Endothelial cell of umbilical vein (primary cell): ENCODE measurements around the gene SFMBT2. TPM values are rescaled to one million over a fixed set of nuclear protein-coding genes. Genes with fewer than 3 reads are reported as not detected.

ENCODE experiments used
- BruUV-seq: library from RNA; stranded (reverse); fragments of 400-500 nt; replicated peaks from 2 replicates; lab custom pipeline; 2021; lab: Mats Ljungman, UMichigan
- CTCF ChIA-PET: fragments of 300-600, 350-600 bp; sonication (Branson Sonifier 250); formaldehyde crosslinking; loops from one replicate; lab custom pipeline; 2021; ENCODE audit warnings: antibody characterized with exemption, inconsistent platforms; lab: Charles Lee
- POLR2A ChIA-PET: fragments of 300-600, 350-600 bp; sonication (Branson Sonifier 250); formaldehyde crosslinking; loops from one replicate; lab custom pipeline; 2021; ENCODE audit warnings: antibody characterized with exemption, inconsistent platforms; lab: Charles Lee
- DNase-seq: peaks from one replicate; pipeline ENCODE4 v3.0.0-alpha.2; 2011; ENCODE audit warnings: low read depth, low spot score
- FAIRE-seq: peaks from 2 replicates; lab custom pipeline; 2011; peaks lifted over from hg19 to GRCh38; lab: Jason Lieb, UNC
- H2AFZ ChIP-seq: 2 replicates; pipeline ENCODE4 v1.6.0; 2012; ENCODE audit warnings: low read depth, low read length, control low read depth, inconsistent platforms
- H3K27ac ChIP-seq: 2 replicates; pipeline ENCODE4 v1.5.1; 2011; ENCODE audit warnings: low read depth, mild to moderate bottlenecking, control low read depth, low read length, moderate library complexity; ENCODE audit not compliant: insufficient read depth
- H3K27me3 ChIP-seq, 2 experiments: 2 replicates each; pipeline versions ENCODE4 v1.6.0 to v1.6.1; 2011; ENCODE audit warnings: low read length in 2 of 2, mixed read lengths in 1 of 2; ENCODE audit not compliant: control insufficient read depth in 2 of 2, insufficient read depth in 2 of 2
- H3K36me3 ChIP-seq, 2 experiments: 2 replicates in 1 of 2; 3 replicates in 1 of 2; pipeline ENCODE4 v1.5.1; 2011; ENCODE audit warnings: low read length in 2 of 2, mild to moderate bottlenecking in 1 of 2, moderate library complexity in 1 of 2; ENCODE audit not compliant: control insufficient read depth in 2 of 2, insufficient read depth in 2 of 2; ENCODE audit errors: extremely low read depth in 1 of 2
- H3K4me1 ChIP-seq: 3 replicates; pipeline ENCODE4 v1.5.1; 2011; ENCODE audit warnings: mild to moderate bottlenecking, low read length; ENCODE audit not compliant: control insufficient read depth, insufficient read depth; ENCODE audit errors: extremely low read depth
- H3K4me2 ChIP-seq: 2 replicates; pipeline ENCODE4 v1.6.1; 2011; ENCODE audit warnings: low read length, control low read depth, mixed read lengths; ENCODE audit not compliant: insufficient read depth
- H3K4me3 ChIP-seq, 3 experiments: fragments of 200-600 bp in 1 of 3; sonication (generic), shearing (Covaris generic) in 1 of 3; replicated peaks in 1 of 3; 2 replicates each; pipeline ENCODE4 v1.5.1; 2011 to 2016; ENCODE audit warnings: control low read depth in 3 of 3, low read length in 3 of 3, mild to moderate bottlenecking in 2 of 3, inconsistent platforms in 1 of 3, low read depth in 1 of 3, moderate library complexity in 1 of 3; ENCODE audit not compliant: insufficient read depth in 1 of 3
- H3K79me2 ChIP-seq: 2 replicates; pipeline ENCODE4 v1.6.0; 2012; ENCODE audit warnings: low read length, inconsistent platforms; ENCODE audit not compliant: control insufficient read depth, insufficient read depth
- H3K9ac ChIP-seq: replicated peaks from 2 replicates; pipeline ENCODE3; 2011; ENCODE audit warnings: low read length, control low read depth; ENCODE audit not compliant: insufficient read depth; ENCODE audit errors: extremely low read depth
- H3K9me1 ChIP-seq: replicated peaks from 3 replicates; pipeline ENCODE4 v1.6.0; 2011; ENCODE audit warnings: mild to moderate bottlenecking, low read length; ENCODE audit not compliant: control insufficient read depth, insufficient read depth; ENCODE audit errors: extremely low read depth
- H3K9me3 ChIP-seq: replicated peaks from 2 replicates; pipeline ENCODE4 v1.5.1; 2012; ENCODE audit warnings: low read length, inconsistent platforms; ENCODE audit not compliant: control insufficient read depth, insufficient read depth
- H4K20me1 ChIP-seq: replicated peaks from 2 replicates; pipeline ENCODE3; 2011; ENCODE audit warnings: mild to moderate bottlenecking, low read length; ENCODE audit not compliant: control insufficient read depth, insufficient read depth; ENCODE audit errors: extremely low read depth
- CTCF ChIP-seq, 2 donors: IDR thresholded peaks; 1 replicate in 1 of 2; 2 replicates in 1 of 2; pipeline ENCODE4 v1.5.1; 2011; ENCODE audit warnings: low read length in 2 of 2, mild to moderate bottlenecking in 2 of 2, moderate library complexity in 2 of 2, control low read depth in 1 of 2, inconsistent platforms in 1 of 2, low read depth in 1 of 2; ENCODE audit not compliant: insufficient read depth in 1 of 2; ENCODE audit errors: extremely low read depth in 1 of 2
- EZH2 ChIP-seq: IDR thresholded peaks from 2 replicates; pipeline ENCODE4 v1.6.1; 2012; ENCODE audit warnings: borderline replicate concordance, low read depth, mild to moderate bottlenecking, moderate library complexity, low read length, inconsistent platforms; ENCODE audit not compliant: severe bottlenecking
- FOS ChIP-seq: IDR thresholded peaks from 2 replicates; pipeline ENCODE4 v1.6.1; 2011; ENCODE audit warnings: mild to moderate bottlenecking, low read length, moderate library complexity, borderline replicate concordance; ENCODE audit not compliant: insufficient read depth
- GATA2 ChIP-seq: IDR thresholded peaks from 2 replicates; pipeline ENCODE4 v1.7.0; 2011; ENCODE audit warnings: low read depth, mild to moderate bottlenecking, moderate library complexity, mixed read lengths, low read length; ENCODE audit not compliant: insufficient read length, insufficient read depth
- JUN ChIP-seq: IDR thresholded peaks from 2 replicates; pipeline ENCODE4 v1.6.1; 2011; ENCODE audit warnings: borderline replicate concordance, low read depth; ENCODE audit not compliant: insufficient read length, insufficient read depth
- MAX ChIP-seq: IDR thresholded peaks from 2 replicates; pipeline ENCODE4 v1.6.1; 2011; ENCODE audit not compliant: insufficient read depth, insufficient read length
- MYC ChIP-seq: IDR thresholded peaks from one replicate; pipeline ENCODE4 v1.6.1; 2011; ENCODE audit warnings: mild to moderate bottlenecking, low read depth, low read length
- POLR2AphosphoS5 ChIP-seq: IDR thresholded peaks from 2 replicates; pipeline ENCODE4 v1.6.1; 2012; ENCODE audit warnings: low read depth, mild to moderate bottlenecking, control low read depth, low read length, moderate library complexity; ENCODE audit not compliant: insufficient read depth
- dilution Hi-C: fragments of 300-500 bp; cut with MboI; formaldehyde crosslinking; loops from one replicate; pipeline ENCODE4 v1.15.0; 2019; ENCODE audit warnings: low sequenced_read_pairs; ENCODE audit not compliant: extremely low pct_ligation_motif_present
- intact Hi-C: fragments of 100-400 bp; cut with micrococcal nuclease; formaldehyde crosslinking; loops from one replicate; pipeline ENCODE4 v1.10.0; 2022
- polyA plus RNA-seq, 4 experiments: library from polyadenylated mRNA; depleted of rRNA in 3 of 4; stranded (reverse) in 3 of 4; unstranded in 1 of 4; fragments of >200 nt; gene quantifications; 2 replicates each; pipeline versions ENCODE4 v1.2.1 to v1.2.3, GENCODE V29; 2011 to 2012; ENCODE audit warnings: missing spikeins in 1 of 4
- total RNA-seq: library from RNA; stranded (reverse); gene quantifications from 2 replicates; pipeline ENCODE4 v1.2.3, GENCODE V29; 2021

SFMBT2 gene
- total and polyA plus RNA-seq, 2 donors (not counting 3 experiments of a cell fraction or from before 2014, with no cell fraction given): 0.14 to 0.64 TPM

GRCh38 chr10:7134448-7134847, 276.4 kb downstream of the SFMBT2 start:
- H3K4me1 ChIP-seq: no peaks in the 10 kb centered on the region
- H3K27ac ChIP-seq: no peak overlapping the region
- no peaks in the 10 kb centered on the region for H3K9me1 ChIP-seq
- no peak overlapping the region for H3K9ac ChIP-seq
- no peaks in the 10 kb centered on the region for H3K36me3 ChIP-seq
- H3K9me3 ChIP-seq: no peaks in the 10 kb centered on the region
- H3K27me3 ChIP-seq: no peaks in the 10 kb centered on the region
- TF ChIP-seq GATA2: no peak
- no peak for TF ChIP-seq MYC
- no peak for TF ChIP-seq MAX
- TF ChIP-seq FOS: no peak
- no peak for TF ChIP-seq POLR2AphosphoS5
- TF ChIP-seq EZH2: no peak
- no peak for TF ChIP-seq JUN
- no peak for TF ChIP-seq CTCF (IDR thresholded peaks at IDR 0.05; ENCODE audit: extremely low read depth in 1 of 2, insufficient read depth in 1 of 2, low read depth in 1 of 2, low read length in 2 of 2)
- H4K20me1 ChIP-seq: no peaks in the 10 kb centered on the region
- intact Hi-C loops (no loop called here), dilution Hi-C loops (no loop called here)
- no peaks in the 10 kb centered on the region for H3K79me2 ChIP-seq
- no peak overlapping the region for H3K4me3 ChIP-seq
- no TSS peak for BruUV-seq
- ChIA-PET CTCF (no interaction called here), POLR2A (no interaction called here)
- H3K4me2 ChIP-seq: no peak overlapping the region
- no peak for DNase-seq
- FAIRE-seq: no peak
- H2AFZ ChIP-seq: no peak overlapping the region
